Endothelial cell of umbilical vein (primary cell): Measurements from ENCODE around the gene MST1. TPM values are rescaled to one million over a fixed set of nuclear protein-coding genes. Genes with fewer than 3 reads are reported as not detected.

Experiments
- BruUV-seq: library from RNA; stranded (reverse); fragments of 400-500 nt; replicated peaks from 2 replicates; lab custom pipeline; 2021; lab: Mats Ljungman, UMichigan
- CTCF ChIA-PET: fragments of 300-600, 350-600 bp; sonication (Branson Sonifier 250); formaldehyde crosslinking; loops from one replicate; lab custom pipeline; 2021; ENCODE audit warnings: antibody characterized with exemption, inconsistent platforms; lab: Charles Lee
- POLR2A ChIA-PET: fragments of 300-600, 350-600 bp; sonication (Branson Sonifier 250); formaldehyde crosslinking; loops from one replicate; lab custom pipeline; 2021; ENCODE audit warnings: antibody characterized with exemption, inconsistent platforms; lab: Charles Lee
- DNase-seq: peaks from one replicate; pipeline ENCODE4 v3.0.0-alpha.2; 2011; ENCODE audit warnings: low read depth, low spot score
- FAIRE-seq: peaks from 2 replicates; lab custom pipeline; 2011; peaks lifted over from hg19 to GRCh38; lab: Jason Lieb, UNC
- H2AFZ ChIP-seq: 2 replicates; pipeline ENCODE4 v1.6.0; 2012; ENCODE audit warnings: low read depth, low read length, control low read depth, inconsistent platforms
- H3K27ac ChIP-seq: 2 replicates; pipeline ENCODE4 v1.5.1; 2011; ENCODE audit warnings: low read depth, mild to moderate bottlenecking, control low read depth, low read length, moderate library complexity; ENCODE audit not compliant: insufficient read depth
- H3K27me3 ChIP-seq, 2 experiments: 2 replicates each; pipeline versions ENCODE4 v1.6.0 to v1.6.1; 2011; ENCODE audit warnings: low read length in 2 of 2, mixed read lengths in 1 of 2; ENCODE audit not compliant: control insufficient read depth in 2 of 2, insufficient read depth in 2 of 2
- H3K36me3 ChIP-seq, 2 experiments: 2 replicates in 1 of 2; 3 replicates in 1 of 2; pipeline ENCODE4 v1.5.1; 2011; ENCODE audit warnings: low read length in 2 of 2, mild to moderate bottlenecking in 1 of 2, moderate library complexity in 1 of 2; ENCODE audit not compliant: control insufficient read depth in 2 of 2, insufficient read depth in 2 of 2; ENCODE audit errors: extremely low read depth in 1 of 2
- H3K4me1 ChIP-seq: 3 replicates; pipeline ENCODE4 v1.5.1; 2011; ENCODE audit warnings: mild to moderate bottlenecking, low read length; ENCODE audit not compliant: control insufficient read depth, insufficient read depth; ENCODE audit errors: extremely low read depth
- H3K4me2 ChIP-seq: 2 replicates; pipeline ENCODE4 v1.6.1; 2011; ENCODE audit warnings: low read length, control low read depth, mixed read lengths; ENCODE audit not compliant: insufficient read depth
- H3K4me3 ChIP-seq, 3 experiments: fragments of 200-600 bp in 1 of 3; sonication (generic), shearing (Covaris generic) in 1 of 3; replicated peaks in 1 of 3; 2 replicates each; pipeline ENCODE4 v1.5.1; 2011 to 2016; ENCODE audit warnings: control low read depth in 3 of 3, low read length in 3 of 3, mild to moderate bottlenecking in 2 of 3, inconsistent platforms in 1 of 3, low read depth in 1 of 3, moderate library complexity in 1 of 3; ENCODE audit not compliant: insufficient read depth in 1 of 3
- H3K79me2 ChIP-seq: 2 replicates; pipeline ENCODE4 v1.6.0; 2012; ENCODE audit warnings: low read length, inconsistent platforms; ENCODE audit not compliant: control insufficient read depth, insufficient read depth
- H3K9ac ChIP-seq: replicated peaks from 2 replicates; pipeline ENCODE3; 2011; ENCODE audit warnings: low read length, control low read depth; ENCODE audit not compliant: insufficient read depth; ENCODE audit errors: extremely low read depth
- H3K9me1 ChIP-seq: replicated peaks from 3 replicates; pipeline ENCODE4 v1.6.0; 2011; ENCODE audit warnings: mild to moderate bottlenecking, low read length; ENCODE audit not compliant: control insufficient read depth, insufficient read depth; ENCODE audit errors: extremely low read depth
- H3K9me3 ChIP-seq: replicated peaks from 2 replicates; pipeline ENCODE4 v1.5.1; 2012; ENCODE audit warnings: low read length, inconsistent platforms; ENCODE audit not compliant: control insufficient read depth, insufficient read depth
- H4K20me1 ChIP-seq: replicated peaks from 2 replicates; pipeline ENCODE3; 2011; ENCODE audit warnings: mild to moderate bottlenecking, low read length; ENCODE audit not compliant: control insufficient read depth, insufficient read depth; ENCODE audit errors: extremely low read depth
- CTCF ChIP-seq, 2 donors: IDR thresholded peaks; 1 replicate in 1 of 2; 2 replicates in 1 of 2; pipeline ENCODE4 v1.5.1; 2011; ENCODE audit warnings: low read length in 2 of 2, mild to moderate bottlenecking in 2 of 2, moderate library complexity in 2 of 2, control low read depth in 1 of 2, inconsistent platforms in 1 of 2, low read depth in 1 of 2; ENCODE audit not compliant: insufficient read depth in 1 of 2; ENCODE audit errors: extremely low read depth in 1 of 2
- EZH2 ChIP-seq: IDR thresholded peaks from 2 replicates; pipeline ENCODE4 v1.6.1; 2012; ENCODE audit warnings: borderline replicate concordance, low read depth, mild to moderate bottlenecking, moderate library complexity, low read length, inconsistent platforms; ENCODE audit not compliant: severe bottlenecking
- FOS ChIP-seq: IDR thresholded peaks from 2 replicates; pipeline ENCODE4 v1.6.1; 2011; ENCODE audit warnings: mild to moderate bottlenecking, low read length, moderate library complexity, borderline replicate concordance; ENCODE audit not compliant: insufficient read depth
- GATA2 ChIP-seq: IDR thresholded peaks from 2 replicates; pipeline ENCODE4 v1.7.0; 2011; ENCODE audit warnings: low read depth, mild to moderate bottlenecking, moderate library complexity, mixed read lengths, low read length; ENCODE audit not compliant: insufficient read length, insufficient read depth
- JUN ChIP-seq: IDR thresholded peaks from 2 replicates; pipeline ENCODE4 v1.6.1; 2011; ENCODE audit warnings: borderline replicate concordance, low read depth; ENCODE audit not compliant: insufficient read length, insufficient read depth
- MAX ChIP-seq: IDR thresholded peaks from 2 replicates; pipeline ENCODE4 v1.6.1; 2011; ENCODE audit not compliant: insufficient read depth, insufficient read length
- MYC ChIP-seq: IDR thresholded peaks from one replicate; pipeline ENCODE4 v1.6.1; 2011; ENCODE audit warnings: mild to moderate bottlenecking, low read depth, low read length
- POLR2A ChIP-seq: IDR thresholded peaks from 2 replicates; pipeline ENCODE4 v1.6.1; 2012; ENCODE audit warnings: low read depth, mild to moderate bottlenecking, control low read depth, low read length
- POLR2AphosphoS5 ChIP-seq: IDR thresholded peaks from 2 replicates; pipeline ENCODE4 v1.6.1; 2012; ENCODE audit warnings: low read depth, mild to moderate bottlenecking, control low read depth, low read length, moderate library complexity; ENCODE audit not compliant: insufficient read depth
- dilution Hi-C: fragments of 300-500 bp; cut with MboI; formaldehyde crosslinking; loops from one replicate; pipeline ENCODE4 v1.15.0; 2019; ENCODE audit warnings: low sequenced_read_pairs; ENCODE audit not compliant: extremely low pct_ligation_motif_present
- intact Hi-C: fragments of 100-400 bp; cut with micrococcal nuclease; formaldehyde crosslinking; loops from one replicate; pipeline ENCODE4 v1.10.0; 2022
- polyA plus RNA-seq, 4 experiments: library from polyadenylated mRNA; depleted of rRNA in 3 of 4; stranded (reverse) in 3 of 4; unstranded in 1 of 4; fragments of >200 nt; gene quantifications; 2 replicates each; pipeline versions ENCODE4 v1.2.1 to v1.2.3, GENCODE V29; 2011 to 2012; ENCODE audit warnings: missing spikeins in 1 of 4
- total RNA-seq: library from RNA; stranded (reverse); gene quantifications from 2 replicates; pipeline ENCODE4 v1.2.3, GENCODE V29; 2021

The MST1 gene
- total and polyA plus RNA-seq, 2 donors (not counting 3 experiments of a cell fraction or from before 2014, with no cell fraction given): 6.1 to 17.5 TPM

GRCh38 chr3:49706456-49707112 lies 17.3 kb upstream of the MST1 start:
- no peak for FAIRE-seq
- ChIA-PET CTCF (no interaction called here), POLR2A (no interaction called here)
- no peak overlapping the region for H3K27ac ChIP-seq
- H3K4me1 ChIP-seq: peaks cover 5% of the 10 kb centered on the region
- H3K36me3 ChIP-seq: peaks cover 0 to 16% of the 10 kb centered on the region in 2 experiments
- no peak overlapping the region for H3K4me2 ChIP-seq
- intact Hi-C loops: no loop called here
- TF ChIP-seq GATA2 (no peak), JUN (no peak), POLR2A (no peak), CTCF (IDR thresholded peaks at IDR 0.05; ENCODE audit: extremely low read depth in 1 of 2, insufficient read depth in 1 of 2, low read depth in 1 of 2, low read length in 2 of 2) (no peak), MAX (no peak), FOS (no peak), POLR2AphosphoS5 (no peak), EZH2 (no peak), MYC (no peak)
- no peaks in the 10 kb centered on the region for H3K79me2 ChIP-seq
- BruUV-seq: no TSS peak
- no peaks in the 10 kb centered on the region for H3K9me3 ChIP-seq
- no peaks in the 10 kb centered on the region for H3K27me3 ChIP-seq
- no peak for DNase-seq
- no peak overlapping the region for H3K9ac ChIP-seq
- H3K4me3 ChIP-seq: no peak overlapping the region
- no peaks in the 10 kb centered on the region for H3K9me1 ChIP-seq
- no peak overlapping the region for H2AFZ ChIP-seq
- dilution Hi-C loops: no loop called here
- H4K20me1 ChIP-seq: no peaks in the 10 kb centered on the region
